H1 (cell line): Measurements from ENCODE around the gene FBXO44. TPM values are rescaled to one million over a fixed set of nuclear protein-coding genes. Genes with fewer than 3 reads are reported as not detected.

Experiments
- CBX5 ChIP-seq: fragments of 300-800, 300-1000 bp; sonication (generic); IDR thresholded peaks from 2 replicates; pipeline ENCODE4 v1.7.1; 2016; ENCODE audit warnings: antibody characterized with exemption, low read length, low read depth
- CEBPB ChIP-seq: IDR thresholded peaks from 2 replicates; pipeline ENCODE4 v1.6.1; 2012; ENCODE audit warnings: low read depth, low read length
- CHD1 ChIP-seq: IDR thresholded peaks from 2 replicates; pipeline ENCODE4 v1.6.1; 2012; ENCODE audit warnings: low read depth, low read length, improper control_type of control experiment
- GABPA ChIP-seq: IDR thresholded peaks from 2 replicates; pipeline ENCODE4 v1.6.1; 2011; ENCODE audit warnings: mild to moderate bottlenecking, low read length, moderate library complexity, borderline replicate concordance; ENCODE audit not compliant: insufficient read depth
- GTF2F1 ChIP-seq: IDR thresholded peaks from 2 replicates; pipeline ENCODE4 v1.6.1; 2012; ENCODE audit warnings: low read depth, low read length, improper control_type of control experiment, borderline replicate concordance
- JUND ChIP-seq: IDR thresholded peaks from 2 replicates; pipeline ENCODE4 v1.6.1; 2011; ENCODE audit warnings: mild to moderate bottlenecking, improper control_type of control experiment, low read length
- KDM1A ChIP-seq: fragments of 200-600, 300-600 bp; sonication (generic); IDR thresholded peaks from 2 replicates; pipeline ENCODE4 v1.7.1; 2016; ENCODE audit warnings: mild to moderate bottlenecking, low read length, borderline replicate concordance
- MAFK ChIP-seq: IDR thresholded peaks from 2 replicates; pipeline ENCODE4 v1.6.1; 2012; ENCODE audit warnings: low read depth, mild to moderate bottlenecking, improper control_type of control experiment, low read length
- RBBP5 ChIP-seq: IDR thresholded peaks from 2 replicates; pipeline ENCODE4 v1.7.1; 2012; ENCODE audit warnings: low read depth, mild to moderate bottlenecking, inconsistent platforms, low read length, moderate library complexity, borderline replicate concordance
- RFX5 ChIP-seq: IDR thresholded peaks from 2 replicates; pipeline ENCODE4 v1.6.1; 2011; ENCODE audit warnings: low read depth, low read length, improper control_type of control experiment, borderline replicate concordance
- RNF2 ChIP-seq: fragments of 200-900, 300-1000 bp; sonication (generic); IDR thresholded peaks from 2 replicates; pipeline ENCODE4 v1.7.1; 2016; ENCODE audit warnings: borderline replicate concordance, low read depth, mild to moderate bottlenecking, antibody characterized with exemption, low read length; ENCODE audit not compliant: poor library complexity, severe bottlenecking; ENCODE audit errors: missing control alignments
- SP1 ChIP-seq: IDR thresholded peaks from 2 replicates; pipeline ENCODE4 v1.6.1; 2011; ENCODE audit warnings: low read depth, low read length
- SUZ12 ChIP-seq: fragments of 200-600 bp; sonication (generic); IDR thresholded peaks from 2 replicates; pipeline ENCODE4 v1.6.1; 2012; ENCODE audit warnings: mild to moderate bottlenecking, inconsistent platforms, low read length, moderate library complexity, mixed read lengths
- USF2 ChIP-seq: IDR thresholded peaks from 2 replicates; pipeline ENCODE4 v1.6.1; 2011; ENCODE audit warnings: low read length, improper control_type of control experiment
- polyA plus RNA-seq, 7 experiments: library from polyadenylated mRNA; depleted of rRNA in 3 of 7; stranded (reverse) in 5 of 7; unstranded in 2 of 7; fragments of >200 nt in 5 of 7; fragments of 200-250 nt in 2 of 7; gene quantifications; 1 replicate in 5 of 7; 2 replicates in 1 of 7; 4 replicates in 1 of 7; pipeline versions ENCODE4 v1.2.1 to v1.2.3, GENCODE V29; 2011 to 2013; ENCODE audit warnings: missing spikeins in 2 of 7, mixed read lengths in 2 of 7
- total RNA-seq: library from RNA; stranded (reverse); fragmentation: NEBNext Ultra II Directional; extraction: Animal tissue kit (Norgen Biotek cat#: 25700); gene quantifications from 2 replicates; pipeline ENCODE4 v1.2.1, GENCODE V29; 2021

The FBXO44 gene
- total and polyA plus RNA-seq, 2 of the 8 experiments (the other 6 are each of a cell fraction or from before 2014, with no cell fraction given): 27.0 to 27.2 TPM

- TF ChIP-seq SUZ12 (no peak), SP1 (no peak), JUND (no peak), RBBP5 (no peak), CBX5 (no peak), RNF2 (no peak), RFX5 (no peak), KDM1A (no peak), CEBPB (no peak), GTF2F1 (no peak), MAFK (no peak), CHD1 (no peak; the same call in 1 of the 2 replicates), USF2 (no peak), GABPA (no peak)
These were observed 36.0 kb downstream of the FBXO44 start (continued) for GRCh38 chr1:11690397-11691301.
